Measurements from ENCODE around the gene CYB561.

GRCh38 chr17:63438092-63439051 is 7.7 kb downstream of the CYB561 start:
- no peak for TF ChIP-seq CTCF (conservative IDR thresholded peaks at IDR 0.05; ENCODE audit: low read length)
- no peak for TF ChIP-seq EZH2phosphoT487 (IDR thresholded peaks at IDR 0.05; ENCODE audit: borderline replicate concordance)

Measured in Loucy (cell line).